Esophagus squamous epithelium (tissue), 4 donors: ENCODE measurements around the gene CCDC18.

Experiments used
- POLR2A ChIP-seq, 4 donors: fragments of 450-650 bp; IDR thresholded peaks; one replicate each; pipeline ENCODE4 v1.6.1; 2017; ENCODE audit warnings: antibody characterized with exemption in 4 of 4, mild to moderate bottlenecking in 4 of 4, moderate library complexity in 3 of 4
- TF ChIP-seq, protein P1 (sequence below), 6 experiments: fragments of 450-650 bp in 4 of 6; fragments of 200-600 bp in 2 of 6; sonication (generic) in 2 of 6; IDR thresholded peaks; one replicate each; pipeline ENCODE4 v1.5.1; 2016 to 2019; ENCODE audit warnings: antibody characterized with exemption in 6 of 6, mild to moderate bottlenecking in 4 of 6, moderate library complexity in 4 of 6

- no peak for TF ChIP-seq POLR2A (IDR thresholded peaks at IDR 0.05)
- TF ChIP-seq, protein P1, sequence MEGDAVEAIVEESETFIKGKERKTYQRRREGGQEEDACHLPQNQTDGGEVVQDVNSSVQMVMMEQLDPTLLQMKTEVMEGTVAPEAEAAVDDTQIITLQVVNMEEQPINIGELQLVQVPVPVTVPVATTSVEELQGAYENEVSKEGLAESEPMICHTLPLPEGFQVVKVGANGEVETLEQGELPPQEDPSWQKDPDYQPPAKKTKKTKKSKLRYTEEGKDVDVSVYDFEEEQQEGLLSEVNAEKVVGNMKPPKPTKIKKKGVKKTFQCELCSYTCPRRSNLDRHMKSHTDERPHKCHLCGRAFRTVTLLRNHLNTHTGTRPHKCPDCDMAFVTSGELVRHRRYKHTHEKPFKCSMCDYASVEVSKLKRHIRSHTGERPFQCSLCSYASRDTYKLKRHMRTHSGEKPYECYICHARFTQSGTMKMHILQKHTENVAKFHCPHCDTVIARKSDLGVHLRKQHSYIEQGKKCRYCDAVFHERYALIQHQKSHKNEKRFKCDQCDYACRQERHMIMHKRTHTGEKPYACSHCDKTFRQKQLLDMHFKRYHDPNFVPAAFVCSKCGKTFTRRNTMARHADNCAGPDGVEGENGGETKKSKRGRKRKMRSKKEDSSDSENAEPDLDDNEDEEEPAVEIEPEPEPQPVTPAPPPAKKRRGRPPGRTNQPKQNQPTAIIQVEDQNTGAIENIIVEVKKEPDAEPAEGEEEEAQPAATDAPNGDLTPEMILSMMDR (IDR thresholded peaks at IDR 0.05), result no peak
These were observed 27.7 kb upstream of the CCDC18 start for GRCh38 chr1:93152835-93153234.
